ENCODE data around the gene FAH.

DNA sequence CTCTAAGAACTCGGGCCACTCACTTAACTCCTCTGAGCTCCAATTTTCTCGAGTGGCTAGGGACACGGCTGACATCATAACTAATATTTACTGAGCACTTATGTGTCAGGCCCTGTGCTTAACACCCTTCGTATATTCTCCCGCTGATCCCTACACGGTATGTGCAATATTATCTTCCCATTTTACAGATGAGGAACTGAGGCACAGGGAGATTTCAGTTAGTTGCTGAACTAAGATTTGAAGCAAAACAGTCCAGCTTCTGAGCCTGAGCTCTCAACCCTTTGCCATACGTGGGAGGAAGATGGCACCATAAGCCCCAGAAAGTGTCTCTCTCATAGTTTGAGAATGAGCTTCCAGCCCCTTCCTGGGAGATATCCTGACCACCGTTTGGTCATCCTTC, 19.6 kb downstream of the FAH start:
- TF ChIP-seq, protein P1, sequence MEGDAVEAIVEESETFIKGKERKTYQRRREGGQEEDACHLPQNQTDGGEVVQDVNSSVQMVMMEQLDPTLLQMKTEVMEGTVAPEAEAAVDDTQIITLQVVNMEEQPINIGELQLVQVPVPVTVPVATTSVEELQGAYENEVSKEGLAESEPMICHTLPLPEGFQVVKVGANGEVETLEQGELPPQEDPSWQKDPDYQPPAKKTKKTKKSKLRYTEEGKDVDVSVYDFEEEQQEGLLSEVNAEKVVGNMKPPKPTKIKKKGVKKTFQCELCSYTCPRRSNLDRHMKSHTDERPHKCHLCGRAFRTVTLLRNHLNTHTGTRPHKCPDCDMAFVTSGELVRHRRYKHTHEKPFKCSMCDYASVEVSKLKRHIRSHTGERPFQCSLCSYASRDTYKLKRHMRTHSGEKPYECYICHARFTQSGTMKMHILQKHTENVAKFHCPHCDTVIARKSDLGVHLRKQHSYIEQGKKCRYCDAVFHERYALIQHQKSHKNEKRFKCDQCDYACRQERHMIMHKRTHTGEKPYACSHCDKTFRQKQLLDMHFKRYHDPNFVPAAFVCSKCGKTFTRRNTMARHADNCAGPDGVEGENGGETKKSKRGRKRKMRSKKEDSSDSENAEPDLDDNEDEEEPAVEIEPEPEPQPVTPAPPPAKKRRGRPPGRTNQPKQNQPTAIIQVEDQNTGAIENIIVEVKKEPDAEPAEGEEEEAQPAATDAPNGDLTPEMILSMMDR (IDR thresholded peaks at IDR 0.05) = no peak
- TF ChIP-seq POLR2A (IDR thresholded peaks at IDR 0.05) = no peak

Measured in uterus (tissue), 2 donors.